Right cardiac atrium (tissue), 5 donors: ENCODE results near the gene KLHL25. TPM values are rescaled to one million over a fixed set of nuclear protein-coding genes. Genes with fewer than 3 reads are reported as not detected.

ENCODE experiments used
- ATAC-seq, 2 donors: fragments of 200-7000 bp; cut with Tn5 transposase; one replicate each; pipeline versions ENCODE4 v1.8.0 to v1.9.1; 2020; ENCODE audit warnings: moderate library complexity in 2 of 2, mild to moderate bottlenecking in 1 of 2
- DNase-seq, 3 donors: peaks; one replicate each; pipeline ENCODE4 v3.0.0-alpha.2; 2020
- H3K27ac ChIP-seq: one replicate; pipeline ENCODE4 v1.5.1; 2013; ENCODE audit warnings: mild to moderate bottlenecking, low read length, control low read depth, moderate library complexity
- H3K27me3 ChIP-seq: one replicate; pipeline ENCODE4 v1.6.1; 2013; ENCODE audit not compliant: control insufficient read depth, insufficient read depth
- H3K4me1 ChIP-seq: one replicate; pipeline ENCODE4 v1.6.1; 2013; ENCODE audit warnings: low read length; ENCODE audit not compliant: control insufficient read depth, insufficient read depth
- H3K4me3 ChIP-seq: one replicate; pipeline ENCODE4 v1.5.1; 2013; ENCODE audit warnings: low read length, control low read depth
- H3K9me3 ChIP-seq: one replicate; pipeline ENCODE4 v1.6.1; 2013; ENCODE audit warnings: low read length; ENCODE audit not compliant: control insufficient read depth
- WGBS: extraction: QIAGEN DNeasy Blood & Tissue Kit; methylation state at CpG from one replicate; pipeline ENCODE4 v1.1.7; 2013; 5-methylcytosine and 5-hydroxymethylcytosine counted together
- intact Hi-C, 4 donors: fragments of 100-400 bp; cut with DNase I; formaldehyde crosslinking; loops; one replicate each; pipeline versions ENCODE4 v1.11.0 to v1.14.0; 2022 to 2023
- polyA plus RNA-seq: library from polyadenylated mRNA; stranded (reverse); fragments of 200-250 nt; gene quantifications from one replicate; pipeline ENCODE4 v1.2.3, GENCODE V29; 2013
- total RNA-seq, 4 donors: library from RNA; stranded (reverse); fragmentation: NEBNext Ultra II Directional; extraction: Animal tissue kit (Norgen Biotek cat#: 25700); gene quantifications; one replicate each; pipeline ENCODE4 v1.2.1, GENCODE V29; 2021
- donor health status: healthy with polysubstance abuse.
- donor health status: DM: no; HTN: yes; CAD: no.
- donor health status: DM: no; HTN: no; CAD: no.
- donor health status: DM: no; HTN: yes; CAD: no; lungs with severe emphysema.
- donor health status: DM: yes; HTN: yes; CAD: no.

The KLHL25 gene
- total and polyA plus RNA-seq, 5 donors = 3.4 to 6.6 (median 4.8) TPM

- 94% methylated on average over 12 of the region's 12 CpGs for WGBS
- DNase-seq (peak in 1 of 3 donors; percentile 57), ATAC-seq (no peak)
- H3K4me1 ChIP-seq = peaks cover 22% of the 10 kb centered on the region
- no peak overlapping the region for H3K4me3 ChIP-seq
- no peak overlapping the region for H3K27ac ChIP-seq
- no peaks in the 10 kb centered on the region for H3K9me3 ChIP-seq
- intact Hi-C loops = no loop called here
- H3K27me3 ChIP-seq = no peaks in the 10 kb centered on the region
Observed at GRCh38 chr15:85773249-85773648, 21.5 kb downstream of the KLHL25 start.

- DNase-seq = peak in 1 of 3 donors; percentile 63
- intact Hi-C loops = no loop called here
- 82% methylated on average over 9 of the region's 9 CpGs for WGBS
- Histone ChIP-seq H3K9me3 (no peaks in the 10 kb centered on the region), H3K27ac (peak overlapping the region; percentile 17), H3K27me3 (no peaks in the 10 kb centered on the region), H3K4me1 (peaks cover 20% of the 10 kb centered on the region), H3K4me3 (no peak overlapping the region)
- ATAC-seq = no peak
Observed at GRCh38 chr15:85772668-85773067, 22.1 kb downstream of the KLHL25 start.

DNA sequence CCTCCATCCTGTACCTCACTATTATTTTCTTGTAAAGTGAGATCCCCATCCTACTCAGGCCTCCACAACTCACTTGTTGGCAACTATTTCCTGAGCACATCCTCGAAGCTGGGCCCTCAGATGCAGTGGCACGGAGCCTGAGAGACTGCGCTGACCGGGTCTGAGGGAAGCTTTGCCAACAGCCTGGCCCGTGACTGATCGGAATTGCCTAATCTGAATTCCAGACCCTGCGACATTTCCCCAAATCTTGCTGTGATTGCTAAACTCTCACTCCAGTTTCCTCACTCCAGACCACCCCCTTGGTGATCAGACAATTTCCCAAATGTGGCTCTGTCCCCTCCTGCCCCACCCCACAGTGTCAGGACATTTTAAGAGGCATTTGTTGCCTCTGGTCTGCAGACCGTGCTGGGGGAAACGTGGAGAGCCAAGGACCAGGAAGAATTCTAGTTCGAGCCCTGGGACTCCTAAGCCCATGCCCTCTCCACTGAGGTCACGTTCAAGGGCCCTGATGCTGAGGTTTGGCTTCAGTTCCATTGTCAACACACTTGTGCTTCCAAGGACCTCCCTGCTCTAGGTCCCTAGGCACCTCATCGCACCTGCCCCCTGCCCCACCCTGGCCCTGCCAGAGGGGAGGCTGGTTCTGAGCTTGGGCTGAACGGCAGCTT, 22.8 kb downstream of the KLHL25 start:
- DNase-seq (peak; percentile 88 to 91 (median 90)), ATAC-seq (peak; percentile 80 to 81)
- no peak overlapping the region for H3K4me3 ChIP-seq
- peaks cover 13% of the 10 kb centered on the region for H3K4me1 ChIP-seq
- no peaks in the 10 kb centered on the region for H3K27me3 ChIP-seq
- H3K9me3 ChIP-seq = no peaks in the 10 kb centered on the region
- 39% methylated on average over 13 of the region's 13 CpGs for WGBS
- intact Hi-C loops = no loop called here
- H3K27ac ChIP-seq = peak overlapping the region; percentile 17

DNA sequence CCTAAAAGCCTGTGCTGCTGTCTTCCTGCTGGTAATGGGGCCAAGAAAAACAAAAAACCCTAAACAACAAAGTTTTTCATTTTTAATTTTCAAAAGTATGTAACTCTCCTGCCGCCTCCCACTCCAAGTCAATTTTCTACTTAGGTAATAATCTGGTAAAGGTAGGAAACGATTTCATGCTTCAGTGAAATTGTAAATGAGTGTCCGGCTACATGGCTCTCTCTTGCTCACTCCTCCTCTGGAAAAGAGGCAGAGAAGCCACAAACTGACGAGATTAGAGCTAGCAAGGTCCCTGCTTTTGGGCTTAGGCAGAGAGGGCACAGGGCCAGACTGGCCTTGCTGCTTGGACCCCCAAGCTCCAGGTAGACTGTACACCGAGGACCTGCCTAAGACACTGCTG, 23.5 kb downstream of the KLHL25 start:
- peak in 1 of 3 donors; percentile 62 for DNase-seq
- Histone ChIP-seq H3K27me3 (no peaks in the 10 kb centered on the region), H3K9me3 (no peaks in the 10 kb centered on the region), H3K4me1 (peaks cover 12% of the 10 kb centered on the region), H3K27ac (peak overlapping the region; percentile 65), H3K4me3 (no peak overlapping the region)
- WGBS = 60% methylated on average over 5 of the region's 5 CpGs
- ATAC-seq = no peak
- intact Hi-C loops = no loop called here

DNA sequence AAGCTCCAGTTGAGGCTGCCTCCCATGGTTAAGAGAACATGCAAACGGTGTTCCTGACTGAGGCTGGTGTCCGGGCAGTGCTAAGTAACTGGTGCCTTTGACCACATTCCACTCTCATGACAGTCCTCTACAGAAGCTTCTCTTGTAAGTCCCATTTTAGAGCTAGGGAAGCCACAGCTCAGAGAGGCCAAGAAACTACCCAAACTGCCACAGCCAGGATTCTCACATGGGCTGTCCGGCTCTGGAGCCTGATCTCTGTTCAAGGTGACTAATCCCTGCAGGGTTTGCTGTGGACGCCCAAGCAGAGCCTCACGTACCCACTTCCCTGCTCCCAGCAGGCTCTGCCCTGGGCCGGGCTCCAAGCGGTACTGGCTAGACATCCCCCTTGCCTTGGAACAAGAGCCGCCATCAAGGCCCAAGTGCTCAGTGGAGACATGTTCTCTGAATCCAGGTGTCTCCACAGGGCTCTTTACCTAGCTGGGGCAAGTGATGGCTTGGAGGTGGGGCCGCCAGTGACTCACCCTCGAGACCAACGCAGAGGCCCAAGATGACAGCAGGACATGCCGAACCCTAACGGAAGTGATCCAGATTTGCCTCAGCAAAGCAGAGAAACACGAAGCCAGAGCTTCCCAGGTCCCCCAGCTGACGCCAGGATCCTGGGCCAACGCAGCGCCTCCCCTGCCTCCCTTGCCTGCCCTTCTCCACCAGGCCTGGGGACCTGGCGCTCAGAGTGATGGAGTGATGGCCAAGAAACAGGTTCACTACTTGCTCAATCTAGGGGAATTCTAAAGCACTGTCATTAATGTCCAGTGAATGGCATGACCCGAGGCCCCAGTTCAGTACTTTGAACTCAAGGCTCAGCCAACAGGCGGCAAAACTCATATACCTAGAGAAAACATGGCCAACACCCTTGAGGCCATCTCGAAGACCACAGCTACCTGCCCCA, 24.4 kb downstream of the KLHL25 start:
- intact Hi-C loops = no loop called here
- DNase-seq (peak in 2 of 3 donors; percentile 60 to 63), ATAC-seq (no peak)
- H3K27ac ChIP-seq = no peak overlapping the region
- no peaks in the 10 kb centered on the region for H3K9me3 ChIP-seq
- H3K4me3 ChIP-seq = no peak overlapping the region
- WGBS = 87% methylated on average over 21 of the region's 21 CpGs
- peaks cover 12% of the 10 kb centered on the region for H3K4me1 ChIP-seq
- no peaks in the 10 kb centered on the region for H3K27me3 ChIP-seq

- WGBS = 98% methylated on average over 42 of the region's 42 CpGs
- H3K4me1 ChIP-seq = peaks cover 17% of the 10 kb centered on the region
- DNase-seq = peak in 2 of 3 donors; percentile 43 to 58
- H3K27ac ChIP-seq = no peak overlapping the region
- intact Hi-C loops = no loop called here
- no peaks in the 10 kb centered on the region for H3K27me3 ChIP-seq
- H3K9me3 ChIP-seq = no peaks in the 10 kb centered on the region
- no peak for ATAC-seq
- H3K4me3 ChIP-seq = no peak overlapping the region
Observed at GRCh38 chr15:85769182-85769900, 25.4 kb downstream of the KLHL25 start.

DNA sequence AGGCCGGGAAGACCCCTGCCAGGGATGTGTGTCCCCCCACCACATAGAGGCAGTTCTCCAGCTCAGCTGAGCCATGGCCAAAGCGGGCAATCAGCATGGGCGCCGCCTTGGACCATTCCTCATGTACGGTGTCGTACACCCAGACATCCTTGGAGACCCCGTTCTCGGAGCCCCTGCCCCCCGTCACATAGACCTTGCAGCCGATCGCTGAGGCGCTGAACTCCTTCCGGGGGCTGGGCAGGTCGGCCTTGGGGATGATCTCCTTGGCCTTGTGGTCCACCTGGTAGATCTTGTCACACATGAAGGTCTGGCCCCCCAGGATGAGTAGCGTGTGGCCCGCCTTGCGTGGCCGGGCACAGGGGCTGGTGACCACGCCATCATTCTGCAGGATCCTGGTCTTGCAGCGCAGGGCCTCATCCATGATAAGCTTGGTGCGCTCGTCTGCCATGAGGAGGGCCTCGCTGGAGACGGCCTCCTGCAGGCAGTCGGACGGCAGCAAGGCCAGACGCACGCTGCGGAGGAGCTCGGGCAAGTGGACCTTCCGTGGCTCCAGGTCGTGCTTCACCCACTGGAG, 26.0 kb downstream of the KLHL25 start:
- H3K9me3 ChIP-seq = no peaks in the 10 kb centered on the region
- ATAC-seq = no peak
- peaks cover 23% of the 10 kb centered on the region for H3K4me1 ChIP-seq
- H3K4me3 ChIP-seq = no peak overlapping the region
- 97% methylated on average over 32 of the region's 32 CpGs for WGBS
- no peak overlapping the region for H3K27ac ChIP-seq
- H3K27me3 ChIP-seq = no peaks in the 10 kb centered on the region
- DNase-seq = peak in 2 of 3 donors; percentile 42 to 44
- intact Hi-C loops = no loop called here

- intact Hi-C loops = no loop called here
- ATAC-seq (no peak), DNase-seq (peak in 2 of 3 donors; percentile 48 to 54)
- Histone ChIP-seq H3K9me3 (no peaks in the 10 kb centered on the region), H3K4me3 (no peak overlapping the region), H3K27ac (no peak overlapping the region), H3K27me3 (no peaks in the 10 kb centered on the region), H3K4me1 (peaks cover 25% of the 10 kb centered on the region)
- 99% methylated on average over 26 of the region's 26 CpGs for WGBS
Observed at GRCh38 chr15:85767785-85768529, 26.8 kb downstream of the KLHL25 start.

- WGBS = 81% methylated on average over 24 of the region's 24 CpGs
- H3K4me3 ChIP-seq = no peak overlapping the region
- ATAC-seq (no peak), DNase-seq (peak in 2 of 3 donors; percentile 53 to 60)
- no peaks in the 10 kb centered on the region for H3K9me3 ChIP-seq
- H3K27ac ChIP-seq = no peak overlapping the region
- no peaks in the 10 kb centered on the region for H3K27me3 ChIP-seq
- intact Hi-C loops = no loop called here
- peaks cover 19% of the 10 kb centered on the region for H3K4me1 ChIP-seq
Observed at GRCh38 chr15:85766001-85766831, 28.5 kb downstream of the KLHL25 start.
